HG03342 (cell line): ENCODE results near the gene PTPRN2.

Source experiments
- ATAC-seq: cut with Tn5 transposase; IDR thresholded peaks from one replicate; pipeline ENCODE4 v1.9.1; 2021; ENCODE audit warnings: mild to moderate bottlenecking, moderate library complexity; ENCODE audit not compliant: unreplicated experiment

Gene PTPRN2

GRCh38 chr7:158133515-158134271, 453.9 kb downstream of the PTPRN2 start:
- no peak for ATAC-seq

- ATAC-seq, result no peak
These were observed 454.6 kb downstream of the PTPRN2 start for GRCh38 chr7:158133057-158133456.

GRCh38 chr7:158130023-158130409, 457.6 kb downstream of the PTPRN2 start:
- no peak for ATAC-seq

- ATAC-seq, result no peak
These were observed 458.3 kb downstream of the PTPRN2 start for GRCh38 chr7:158129037-158130022.

- no peak for ATAC-seq
These were observed 459.1 kb downstream of the PTPRN2 start for GRCh38 chr7:158128572-158128971.

GRCh38 chr7:158127241-158127640, 460.4 kb downstream of the PTPRN2 start:
- ATAC-seq, result no peak

- no peak for ATAC-seq
These were observed 461.0 kb downstream of the PTPRN2 start for GRCh38 chr7:158126661-158127060.

- no peak for ATAC-seq
These were observed 461.9 kb downstream of the PTPRN2 start for GRCh38 chr7:158125721-158126120.

GRCh38 chr7:158125091-158125490, 462.5 kb downstream of the PTPRN2 start:
- no peak for ATAC-seq

- ATAC-seq, result no peak
These were observed 462.9 kb downstream of the PTPRN2 start for GRCh38 chr7:158124671-158125079.

- no peak for ATAC-seq
These were observed 463.9 kb downstream of the PTPRN2 start for GRCh38 chr7:158123753-158124152.

- ATAC-seq, result no peak
These were observed 464.4 kb downstream of the PTPRN2 start for GRCh38 chr7:158123214-158123613.

GRCh38 chr7:158121441-158122045, 466.1 kb downstream of the PTPRN2 start:
- no peak for ATAC-seq

- no peak for ATAC-seq
These were observed 466.9 kb downstream of the PTPRN2 start for GRCh38 chr7:158120716-158121115.

- no peak for ATAC-seq
These were observed 467.3 kb downstream of the PTPRN2 start for GRCh38 chr7:158120316-158120715.

GRCh38 chr7:158117341-158118222, 470.0 kb downstream of the PTPRN2 start:
- ATAC-seq, result no peak

GRCh38 chr7:158116235-158116634, 471.4 kb downstream of the PTPRN2 start:
- no peak for ATAC-seq

- ATAC-seq, result no peak
These were observed 473.4 kb downstream of the PTPRN2 start for GRCh38 chr7:158114056-158114850.

GRCh38 chr7:158113321-158114025, 474.1 kb downstream of the PTPRN2 start:
- no peak for ATAC-seq
